Activated T-helper 1 cell treated with anti-CD3 and anti-CD28 coated beads, Interleukin-12 subunit alpha, Interleukin-12 subunit beta, Interleukin-2, Interleukin-4 antibody, amounts not matched to agents 30 ng/mL and 10 ng/mL and 1 ng/mL, durations not matched to agents 14 hours and 24 hours and 36 hours (primary cell): ENCODE measurements around the gene ERCC6L. TPM values are rescaled to one million over a fixed set of nuclear protein-coding genes. Genes with fewer than 3 reads are reported as not detected.

ENCODE experiments used
- DNase-seq: peaks from one replicate; pipeline ENCODE4 v3.0.0; 2021; ENCODE audit warnings: low spot score
- H3K27ac Mint-ChIP-seq: one replicate; pipeline ENCODE4 v1.8.0; 2021; ENCODE audit warnings: mild to moderate bottlenecking, mixed read lengths
- H3K27me3 Mint-ChIP-seq: one replicate; pipeline ENCODE4 v1.8.0; 2022; ENCODE audit warnings: mild to moderate bottlenecking, moderate library complexity, mixed read lengths; ENCODE audit not compliant: insufficient read depth
- H3K36me3 Mint-ChIP-seq: one replicate; pipeline ENCODE4 v1.8.0; 2021; ENCODE audit warnings: low read depth, mixed read lengths
- H3K4me1 Mint-ChIP-seq: one replicate; pipeline ENCODE4 v1.8.0; 2021; ENCODE audit warnings: low read depth, mixed read lengths
- H3K4me3 Mint-ChIP-seq: one replicate; pipeline ENCODE4 v1.8.0; 2021; ENCODE audit warnings: mild to moderate bottlenecking, moderate library complexity, mixed read lengths
- H3K9me3 Mint-ChIP-seq: one replicate; pipeline ENCODE4 v1.8.0; 2021; ENCODE audit warnings: mixed read lengths
- intact Hi-C: fragments of 100-400 bp; cut with micrococcal nuclease; formaldehyde crosslinking; loops from one replicate; pipeline ENCODE4 v1.15.1; 2024
- total RNA-seq: library from RNA; stranded (reverse); gene quantifications from 2 replicates; pipeline ENCODE4 v1.2.3, GENCODE V29; 2022

The ERCC6L gene
- total RNA-seq: 7.4 and 7.5 TPM in 2 replicates

- peak within 1 kb of the TSS; percentile 84 for H3K4me3 Mint-ChIP-seq
- peaks cover 9% of the 10 kb centered on the region for H3K4me1 Mint-ChIP-seq
- H3K36me3 Mint-ChIP-seq: peaks cover 3% of the 10 kb centered on the region
- no peaks in the 10 kb centered on the region for H3K27me3 Mint-ChIP-seq
- intact Hi-C loops: loop anchor here (1.0 to 10.0 kb wide), 4 partner anchors 38 to 224 kb away; partner anchors contain the start of genes PIN4 and RPS4X
- DNase-seq: peak; percentile 84
- H3K27ac Mint-ChIP-seq: peak within 1 kb of the TSS; percentile 67
- H3K9me3 Mint-ChIP-seq: no peaks in the 10 kb centered on the region
Observed at GRCh38 chrX:72238721-72239475, at the start of gene ERCC6L. Gene ERCC6L, minus strand, starts transcription at chrX:72239027. Its CDS starts 116 bp downstream, at chrX:72238911.

GRCh38 chrX:72282302-72282701 lies 43.5 kb upstream of the ERCC6L start:
- Mint-ChIP-seq H3K36me3 (no peaks in the 10 kb centered on the region), H3K27ac (no peak overlapping the region), H3K4me3 (no peak overlapping the region), H3K27me3 (peaks cover 18% of the 10 kb centered on the region), H3K9me3 (no peaks in the 10 kb centered on the region), H3K4me1 (no peaks in the 10 kb centered on the region)
- no peak for DNase-seq
- intact Hi-C loops: no loop called here

- no peak overlapping the region for H3K27ac Mint-ChIP-seq
- peaks cover 18% of the 10 kb centered on the region for H3K27me3 Mint-ChIP-seq
- intact Hi-C loops: no loop called here
- H3K4me1 Mint-ChIP-seq: peaks cover 6% of the 10 kb centered on the region
- H3K4me3 Mint-ChIP-seq: no peak overlapping the region
- no peaks in the 10 kb centered on the region for H3K9me3 Mint-ChIP-seq
- peaks cover 8% of the 10 kb centered on the region for H3K36me3 Mint-ChIP-seq
- DNase-seq: no peak
Observed at GRCh38 chrX:72280321-72280845, 41.6 kb upstream of the ERCC6L start.

- H3K27ac Mint-ChIP-seq: peak overlapping the region; percentile 90
- H3K27me3 Mint-ChIP-seq: peaks cover 7% of the 10 kb centered on the region
- peak overlapping the region; percentile 89 for H3K4me3 Mint-ChIP-seq
- DNase-seq: no peak
- peaks cover 40% of the 10 kb centered on the region for H3K4me1 Mint-ChIP-seq
- H3K9me3 Mint-ChIP-seq: no peaks in the 10 kb centered on the region
- peaks cover 45% of the 10 kb centered on the region for H3K36me3 Mint-ChIP-seq
- intact Hi-C loops: loop anchor here (1.0 to 5.0 kb wide), 4 partner anchors 38 to 297 kb away; partner anchors contain the start of gene ERCC6L
Observed at GRCh38 chrX:72276478-72276953, 37.7 kb upstream of the ERCC6L start.

- H3K4me1 Mint-ChIP-seq: peaks cover 51% of the 10 kb centered on the region
- H3K36me3 Mint-ChIP-seq: peaks cover 50% of the 10 kb centered on the region
- intact Hi-C loops: no loop called here
- peak overlapping the region; percentile 89 for H3K4me3 Mint-ChIP-seq
- DNase-seq: no peak
- peaks cover 6% of the 10 kb centered on the region for H3K27me3 Mint-ChIP-seq
- H3K27ac Mint-ChIP-seq: peak overlapping the region; percentile 76
- H3K9me3 Mint-ChIP-seq: no peaks in the 10 kb centered on the region
Observed at GRCh38 chrX:72274526-72274925, 35.7 kb upstream of the ERCC6L start.

- intact Hi-C loops: no loop called here
- Mint-ChIP-seq H3K27me3 (no peaks in the 10 kb centered on the region), H3K27ac (peak overlapping the region; percentile 76), H3K4me1 (peaks cover 52% of the 10 kb centered on the region), H3K9me3 (no peaks in the 10 kb centered on the region), H3K4me3 (peak overlapping the region; percentile 89), H3K36me3 (peaks cover 54% of the 10 kb centered on the region)
- no peak for DNase-seq
Observed at GRCh38 chrX:72273718-72274117, 34.9 kb upstream of the ERCC6L start.

GRCh38 chrX:72272868-72273267 lies 34.0 kb upstream of the ERCC6L start:
- Mint-ChIP-seq H3K36me3 (peaks cover 58% of the 10 kb centered on the region), H3K4me1 (peaks cover 52% of the 10 kb centered on the region), H3K4me3 (peak overlapping the region; percentile 53), H3K27me3 (no peaks in the 10 kb centered on the region), H3K9me3 (no peaks in the 10 kb centered on the region), H3K27ac (peak overlapping the region; percentile 72)
- intact Hi-C loops: no loop called here
- no peak for DNase-seq

GRCh38 chrX:72271812-72272211 lies 33.0 kb upstream of the ERCC6L start:
- Mint-ChIP-seq H3K4me1 (peaks cover 52% of the 10 kb centered on the region), H3K36me3 (peaks cover 62% of the 10 kb centered on the region), H3K4me3 (peak overlapping the region; percentile 53), H3K27me3 (no peaks in the 10 kb centered on the region), H3K9me3 (no peaks in the 10 kb centered on the region), H3K27ac (peak overlapping the region; percentile 86)
- DNase-seq: no peak
- intact Hi-C loops: no loop called here

GRCh38 chrX:72271091-72271788 lies 32.4 kb upstream of the ERCC6L start:
- Mint-ChIP-seq H3K36me3 (peaks cover 62% of the 10 kb centered on the region), H3K27me3 (no peaks in the 10 kb centered on the region), H3K9me3 (no peaks in the 10 kb centered on the region), H3K4me1 (peaks cover 52% of the 10 kb centered on the region), H3K4me3 (no peak overlapping the region), H3K27ac (peak overlapping the region; percentile 86)
- DNase-seq: no peak
- intact Hi-C loops: no loop called here

GRCh38 chrX:72270316-72270866 lies 31.6 kb upstream of the ERCC6L start:
- DNase-seq: no peak
- Mint-ChIP-seq H3K27ac (peak overlapping the region; percentile 29), H3K9me3 (no peaks in the 10 kb centered on the region), H3K4me3 (no peak overlapping the region), H3K36me3 (peaks cover 53% of the 10 kb centered on the region), H3K27me3 (no peaks in the 10 kb centered on the region), H3K4me1 (peaks cover 46% of the 10 kb centered on the region)
- intact Hi-C loops: no loop called here

GRCh38 chrX:72269671-72270251 lies 30.9 kb upstream of the ERCC6L start:
- peak; percentile 1 for DNase-seq
- Mint-ChIP-seq H3K4me1 (peaks cover 39% of the 10 kb centered on the region), H3K27ac (peak overlapping the region; percentile 91), H3K9me3 (no peaks in the 10 kb centered on the region), H3K4me3 (peak overlapping the region; percentile 68), H3K27me3 (no peaks in the 10 kb centered on the region), H3K36me3 (peaks cover 47% of the 10 kb centered on the region)
- intact Hi-C loops: loop anchor here (1.0 kb wide), 1 partner anchor 352 kb away; no protein-coding TSS in a partner anchor

GRCh38 chrX:72268597-72269365 lies 30.0 kb upstream of the ERCC6L start:
- Mint-ChIP-seq H3K36me3 (peaks cover 37% of the 10 kb centered on the region), H3K9me3 (no peaks in the 10 kb centered on the region)

More at GRCh38 chrX:72268597-72269365, 30.0 kb upstream of the ERCC6L start:
- Mint-ChIP-seq H3K4me3 (no peak overlapping the region), H3K27me3 (no peaks in the 10 kb centered on the region), H3K27ac (peak overlapping the region; percentile 34), H3K4me1 (peaks cover 30% of the 10 kb centered on the region)
- intact Hi-C loops: loop anchor here (1.0 kb wide), 1 partner anchor 353 kb away; no protein-coding TSS in a partner anchor
- DNase-seq: no peak
